ENCODE data around the gene UACA.

The UACA gene

GRCh38 chr15:70679919-70680231, 83.5 kb downstream of the UACA start:
- no peak for TF ChIP-seq CTCF (IDR thresholded peaks at IDR 0.05)

- TF ChIP-seq CTCF (IDR thresholded peaks at IDR 0.05), result no peak
Measured at GRCh38 chr15:70672081-70672480, 91.3 kb downstream of the UACA start.

DNA sequence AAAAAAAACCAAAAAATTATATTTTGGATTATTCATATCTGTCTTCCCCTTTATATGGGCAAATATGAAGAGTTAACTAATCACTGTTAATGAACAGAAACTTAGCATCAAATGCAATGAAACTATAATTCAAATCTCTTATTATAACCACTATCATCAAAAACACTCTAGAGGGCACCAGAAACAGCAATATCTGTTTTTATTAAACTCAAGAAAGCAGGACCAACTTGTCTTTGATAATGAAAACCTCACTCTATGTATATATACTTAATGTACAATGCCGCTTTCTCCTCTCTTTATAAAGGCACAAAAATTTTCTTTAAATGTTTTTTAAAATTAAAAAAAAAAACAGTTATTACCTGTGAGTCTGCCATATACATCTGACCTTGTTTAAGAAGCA, 92.7 kb downstream of the UACA start:
- peak; percentile 48 for TF ChIP-seq CTCF (IDR thresholded peaks at IDR 0.05)

- TF ChIP-seq CTCF (IDR thresholded peaks at IDR 0.05), result no peak
Measured at GRCh38 chr15:70669966-70670658, 93.2 kb downstream of the UACA start.

- TF ChIP-seq CTCF (IDR thresholded peaks at IDR 0.05), result no peak
Measured at GRCh38 chr15:70669006-70669602, 94.3 kb downstream of the UACA start.

DNA sequence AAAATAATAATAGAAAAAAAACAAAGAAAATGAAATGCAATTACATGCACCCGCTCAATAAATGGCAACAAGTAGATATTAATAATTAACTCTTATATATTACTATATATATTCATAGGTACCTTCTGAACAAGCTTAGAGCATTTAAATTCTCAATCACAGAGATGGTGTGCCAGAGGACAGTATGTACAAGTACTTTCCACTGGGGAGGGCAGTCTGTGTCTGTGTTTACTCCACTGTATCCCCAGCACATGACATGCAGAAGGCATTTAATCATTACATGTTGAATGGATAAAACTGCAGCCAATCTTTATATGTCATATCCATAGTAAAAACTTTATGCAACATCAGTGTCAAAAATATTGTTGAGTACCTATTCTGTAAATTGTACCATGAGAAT, 97.8 kb downstream of the UACA start:
- no peak for TF ChIP-seq CTCF (IDR thresholded peaks at IDR 0.05)

GRCh38 chr15:70664494-70664893, 98.9 kb downstream of the UACA start:
- TF ChIP-seq CTCF (IDR thresholded peaks at IDR 0.05), result no peak

GRCh38 chr15:70659662-70660061, 103.7 kb downstream of the UACA start:
- TF ChIP-seq CTCF (IDR thresholded peaks at IDR 0.05), result no peak
